Neural cell (in vitro differentiated cells): ENCODE results near the gene CD58.

Experiments
- CTCF ChIP-seq: fragments of 450-650 bp; IDR thresholded peaks from 2 replicates; pipeline ENCODE4 v1.5.1; 2014; ENCODE audit warnings: antibody characterized with exemption, mild to moderate bottlenecking, moderate library complexity; ENCODE audit not compliant: poor library complexity, severe bottlenecking
- EP300 ChIP-seq: fragments of 450-650 bp; conservative IDR thresholded peaks from 2 replicates; pipeline ENCODE4 v1.6.1; 2014; ENCODE audit warnings: antibody characterized with exemption, mild to moderate bottlenecking, moderate library complexity; ENCODE audit not compliant: poor library complexity, severe bottlenecking
- EZH2 ChIP-seq: fragments of 200-600, 300-800 bp; shearing (Covaris generic), sonication (generic); IDR thresholded peaks from 2 replicates; pipeline ENCODE4 v1.6.1; 2014; ENCODE audit warnings: antibody characterized with exemption, low read length, borderline replicate concordance, mild to moderate bottlenecking; ENCODE audit not compliant: insufficient read depth, poor library complexity, severe bottlenecking
- MXI1 ChIP-seq: fragments of 450-650 bp; conservative IDR thresholded peaks from 2 replicates; pipeline ENCODE4 v1.6.1; 2014; ENCODE audit warnings: antibody characterized with exemption, mild to moderate bottlenecking; ENCODE audit not compliant: poor library complexity, severe bottlenecking
- POLR2AphosphoS5 ChIP-seq: IDR thresholded peaks from 2 replicates; pipeline ENCODE4 v1.6.1; 2012
- RAD21 ChIP-seq: fragments of 450-650 bp; conservative IDR thresholded peaks from 2 replicates; pipeline ENCODE4 v1.6.1; 2014; ENCODE audit warnings: antibody characterized with exemption, mild to moderate bottlenecking, moderate library complexity
- REST ChIP-seq: IDR thresholded peaks from 2 replicates; pipeline ENCODE4 v1.6.1; 2012; ENCODE audit warnings: borderline replicate concordance
- SMC3 ChIP-seq: fragments of 450-650 bp; conservative IDR thresholded peaks from 2 replicates; pipeline ENCODE4 v1.6.1; 2014; ENCODE audit warnings: antibody characterized with exemption, mild to moderate bottlenecking, moderate library complexity; ENCODE audit not compliant: poor library complexity
- TAF1 ChIP-seq: IDR thresholded peaks from 2 replicates; pipeline ENCODE4 v1.6.1; 2012; ENCODE audit warnings: low read depth

- TF ChIP-seq CTCF (no peak), EZH2 (no peak), POLR2AphosphoS5 (no peak), REST (no peak), TAF1 (no peak), EP300 (no peak), SMC3 (no peak), MXI1 (no peak), RAD21 (no peak)
These were observed 84.8 kb downstream of the CD58 start for GRCh38 chr1:116485976-116486375.
